ENCODE measurements around the gene MMP25. TPM values are rescaled to one million over a fixed set of nuclear protein-coding genes. Genes with fewer than 3 reads are reported as not detected.

Gene MMP25
- total RNA-seq, 1 experiment from 2014 or later: 49.0 TPM

DNA sequence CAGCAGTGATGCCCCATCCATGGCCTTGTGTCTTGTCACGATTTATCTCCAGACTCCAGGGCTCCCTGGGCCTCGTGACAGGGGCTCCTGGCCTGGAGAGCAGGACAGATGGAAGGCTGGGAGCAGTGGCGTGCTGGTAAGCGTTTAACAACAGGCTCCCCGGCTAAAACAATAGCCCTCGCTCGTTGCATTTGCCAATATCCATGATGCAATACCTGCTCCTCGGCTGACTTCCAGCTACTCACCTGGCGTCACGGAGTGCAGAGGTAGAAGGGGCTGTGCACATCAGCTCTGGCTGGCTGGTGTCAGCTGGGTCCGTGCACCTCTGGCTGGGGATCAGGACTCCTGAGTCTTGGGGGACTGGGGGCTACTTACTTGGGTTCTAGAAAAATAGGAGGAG, 8.1 kb upstream of the MMP25 start:
- TF ChIP-seq, protein P1, sequence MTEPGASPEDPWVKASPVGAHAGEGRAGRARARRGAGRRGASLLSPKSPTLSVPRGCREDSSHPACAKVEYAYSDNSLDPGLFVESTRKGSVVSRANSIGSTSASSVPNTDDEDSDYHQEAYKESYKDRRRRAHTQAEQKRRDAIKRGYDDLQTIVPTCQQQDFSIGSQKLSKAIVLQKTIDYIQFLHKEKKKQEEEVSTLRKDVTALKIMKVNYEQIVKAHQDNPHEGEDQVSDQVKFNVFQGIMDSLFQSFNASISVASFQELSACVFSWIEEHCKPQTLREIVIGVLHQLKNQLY (CRISPR knock-in tag; IDR thresholded peaks at IDR 0.05): no peak
- TF ChIP-seq, protein P2, sequence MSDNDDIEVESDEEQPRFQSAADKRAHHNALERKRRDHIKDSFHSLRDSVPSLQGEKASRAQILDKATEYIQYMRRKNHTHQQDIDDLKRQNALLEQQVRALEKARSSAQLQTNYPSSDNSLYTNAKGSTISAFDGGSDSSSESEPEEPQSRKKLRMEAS (CRISPR knock-in tag; IDR thresholded peaks at IDR 0.05): peak; percentile 6; the same call in 1 of the 2 replicates
- TF ChIP-seq, protein P3, sequence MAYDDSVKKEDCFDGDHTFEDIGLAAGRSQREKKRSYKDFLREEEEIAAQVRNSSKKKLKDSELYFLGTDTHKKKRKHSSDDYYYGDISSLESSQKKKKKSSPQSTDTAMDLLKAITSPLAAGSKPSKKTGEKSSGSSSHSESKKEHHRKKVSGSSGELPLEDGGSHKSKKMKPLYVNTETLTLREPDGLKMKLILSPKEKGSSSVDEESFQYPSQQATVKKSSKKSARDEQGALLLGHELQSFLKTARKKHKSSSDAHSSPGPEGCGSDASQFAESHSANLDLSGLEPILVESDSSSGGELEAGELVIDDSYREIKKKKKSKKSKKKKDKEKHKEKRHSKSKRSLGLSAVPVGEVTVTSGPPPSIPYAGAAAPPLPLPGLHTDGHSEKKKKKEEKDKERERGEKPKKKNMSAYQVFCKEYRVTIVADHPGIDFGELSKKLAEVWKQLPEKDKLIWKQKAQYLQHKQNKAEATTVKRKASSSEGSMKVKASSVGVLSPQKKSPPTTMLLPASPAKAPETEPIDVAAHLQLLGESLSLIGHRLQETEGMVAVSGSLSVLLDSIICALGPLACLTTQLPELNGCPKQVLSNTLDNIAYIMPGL (CRISPR knock-in tag; IDR thresholded peaks at IDR 0.05): 0 out of 2 replicates have a peak, but pooled peaks have one; percentile 6
- TF ChIP-seq, protein P4, sequence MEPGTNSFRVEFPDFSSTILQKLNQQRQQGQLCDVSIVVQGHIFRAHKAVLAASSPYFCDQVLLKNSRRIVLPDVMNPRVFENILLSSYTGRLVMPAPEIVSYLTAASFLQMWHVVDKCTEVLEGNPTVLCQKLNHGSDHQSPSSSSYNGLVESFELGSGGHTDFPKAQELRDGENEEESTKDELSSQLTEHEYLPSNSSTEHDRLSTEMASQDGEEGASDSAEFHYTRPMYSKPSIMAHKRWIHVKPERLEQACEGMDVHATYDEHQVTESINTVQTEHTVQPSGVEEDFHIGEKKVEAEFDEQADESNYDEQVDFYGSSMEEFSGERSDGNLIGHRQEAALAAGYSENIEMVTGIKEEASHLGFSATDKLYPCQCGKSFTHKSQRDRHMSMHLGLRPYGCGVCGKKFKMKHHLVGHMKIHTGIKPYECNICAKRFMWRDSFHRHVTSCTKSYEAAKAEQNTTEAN (CRISPR knock-in tag; IDR thresholded peaks at IDR 0.05): no peak
- TF ChIP-seq GABPB1 (CRISPR knock-in tag; IDR thresholded peaks at IDR 0.05): peak; percentile 96
- no peak for TF ChIP-seq ZNF317 (CRISPR knock-in tag; IDR thresholded peaks at IDR 0.05; ENCODE audit: borderline replicate concordance, low read depth)
- TF ChIP-seq NR1H2 (CRISPR knock-in tag; IDR thresholded peaks at IDR 0.05): no peak
- TF ChIP-seq, protein P5, sequence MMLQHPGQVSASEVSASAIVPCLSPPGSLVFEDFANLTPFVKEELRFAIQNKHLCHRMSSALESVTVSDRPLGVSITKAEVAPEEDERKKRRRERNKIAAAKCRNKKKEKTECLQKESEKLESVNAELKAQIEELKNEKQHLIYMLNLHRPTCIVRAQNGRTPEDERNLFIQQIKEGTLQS (CRISPR knock-in tag; conservative IDR thresholded peaks at IDR 0.05): peak; percentile 80; the same call in 1 of the 2 replicates
- Mint-ChIP-seq H3K36me3 (no peaks in the 10 kb centered on the region), H3K9me3 (no peaks in the 10 kb centered on the region), H3K27me3 (ENCODE audit: low read depth) (peaks cover 3% of the 10 kb centered on the region; the same call in 1 of the 2 replicates), H3K4me3 (no peak overlapping the region), H3K27ac (0 out of 2 replicates have a peak overlapping the region, but pooled peaks have one; percentile 53), H3K4me1 (peaks cover 23% of the 10 kb centered on the region)
- CTCF ChIA-PET: interaction anchor here (1.0 to 11.1 kb wide), 8 partner anchors 7 to 109 kb away, joined by 3 to 152 read pairs (median 5); partner anchors contain the start of gene TNFRSF12A
- ATAC-seq (peak; percentile 31), DNase-seq (ENCODE audit: low spot score) (peak; percentile 71)
- POLR2A ChIA-PET: interaction anchor here (0.6 to 1.6 kb wide), 6 partner anchors 9 to 64 kb away, joined by 4 to 10 read pairs (median 4); no protein-coding TSS in a partner anchor

DNA sequence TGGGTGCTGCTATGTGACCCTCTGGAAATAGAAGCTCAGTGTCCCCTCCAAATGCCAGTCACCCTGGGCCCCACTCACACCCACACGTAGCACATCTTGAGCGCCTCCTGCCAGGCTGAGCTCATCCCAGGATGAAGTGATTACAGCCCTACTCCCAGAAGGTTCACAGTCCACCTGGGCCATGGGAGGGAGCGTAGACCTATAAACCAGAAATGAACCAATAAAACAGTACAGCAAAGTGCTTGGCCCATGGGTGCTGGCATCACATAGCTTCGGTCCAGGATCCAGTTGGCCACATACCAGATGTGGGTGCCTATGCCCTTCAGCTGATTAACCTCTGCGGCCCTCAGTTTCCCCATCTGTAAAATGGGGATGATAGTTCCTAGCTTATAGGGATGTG, 7.5 kb upstream of the MMP25 start:
- DNase-seq (ENCODE audit: low spot score): no peak
- TF ChIP-seq ESRRA (CRISPR knock-in tag; IDR thresholded peaks at IDR 0.05; ENCODE audit: borderline replicate concordance) (no peak), FOXK1 (CRISPR knock-in tag; IDR thresholded peaks at IDR 0.05) (no peak)
- TF ChIP-seq, protein P6, sequence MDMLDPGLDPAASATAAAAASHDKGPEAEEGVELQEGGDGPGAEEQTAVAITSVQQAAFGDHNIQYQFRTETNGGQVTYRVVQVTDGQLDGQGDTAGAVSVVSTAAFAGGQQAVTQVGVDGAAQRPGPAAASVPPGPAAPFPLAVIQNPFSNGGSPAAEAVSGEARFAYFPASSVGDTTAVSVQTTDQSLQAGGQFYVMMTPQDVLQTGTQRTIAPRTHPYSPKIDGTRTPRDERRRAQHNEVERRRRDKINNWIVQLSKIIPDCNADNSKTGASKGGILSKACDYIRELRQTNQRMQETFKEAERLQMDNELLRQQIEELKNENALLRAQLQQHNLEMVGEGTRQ (CRISPR knock-in tag; IDR thresholded peaks at IDR 0.05): no peak
- Mint-ChIP-seq H3K4me1 (peaks cover 23% of the 10 kb centered on the region), H3K36me3 (no peaks in the 10 kb centered on the region), H3K4me3 (no peak overlapping the region), H3K27me3 (ENCODE audit: low read depth) (peaks cover 3% of the 10 kb centered on the region; the same call in 1 of the 2 replicates), H3K27ac (no peak overlapping the region), H3K9me3 (no peaks in the 10 kb centered on the region)
- no peak for ATAC-seq
- ChIA-PET POLR2A (interaction anchor here (0.7 to 1.6 kb wide), 5 partner anchors 9 to 64 kb away, joined by 4 to 6 read pairs (median 4); no protein-coding TSS in a partner anchor), CTCF (interaction anchor here (0.6 to 11.1 kb wide), 10 partner anchors 8 to 123 kb away, joined by 3 to 152 read pairs (median 4); partner anchors contain the start of gene TNFRSF12A)

DNA sequence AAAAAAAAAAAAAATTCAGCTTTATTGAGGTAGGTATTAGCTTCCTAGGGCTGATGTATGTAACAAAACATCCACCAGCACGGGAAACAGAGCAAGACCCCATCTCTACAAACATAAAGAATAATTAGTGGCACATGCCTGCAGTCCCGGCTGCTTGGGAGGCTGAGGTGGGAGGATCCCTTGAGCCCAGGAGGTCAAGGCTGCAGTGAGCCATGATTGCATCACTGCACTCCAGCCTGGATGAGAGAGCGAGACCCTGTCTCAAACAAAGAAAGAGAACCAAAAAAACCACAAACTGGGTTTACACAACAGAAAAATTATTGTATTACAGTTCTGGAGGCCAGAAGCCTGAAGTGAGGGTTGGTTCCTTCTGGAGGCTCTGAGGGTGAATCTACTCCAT, 4.0 kb upstream of the MMP25 start:
- ATAC-seq (no peak), DNase-seq (ENCODE audit: low spot score) (no peak)
- ChIA-PET POLR2A (interaction anchor here (0.6 kb wide), 1 partner anchor 240 kb away, joined by 6 read pairs; no protein-coding TSS in a partner anchor), CTCF (interaction anchor here (0.6 to 11.1 kb wide), 7 partner anchors 11 to 108 kb away, joined by 3 to 152 read pairs (median 4); partner anchors contain the start of gene ZSCAN10)
- TF ChIP-seq GABPB1 (CRISPR knock-in tag; IDR thresholded peaks at IDR 0.05) (peak; percentile 79), GRHL2 (CRISPR knock-in tag; IDR thresholded peaks at IDR 0.05; ENCODE audit: insufficient replicate concordance, severe bottlenecking) (no peak)
- Mint-ChIP-seq H3K36me3 (no peaks in the 10 kb centered on the region), H3K9me3 (no peaks in the 10 kb centered on the region), H3K4me3 (no peak overlapping the region), H3K27me3 (ENCODE audit: low read depth) (peaks cover 9% of the 10 kb centered on the region), H3K4me1 (peaks cover 21% of the 10 kb centered on the region), H3K27ac (no peak overlapping the region)

Measured in WTC11 (cell line).